HG02884 (cell line): ENCODE data around the gene TRAF7.

Source experiments
- ATAC-seq: cut with Tn5 transposase; IDR thresholded peaks from one replicate; pipeline ENCODE4 v1.9.1; 2021; ENCODE audit warnings: mild to moderate bottlenecking, moderate library complexity; ENCODE audit not compliant: unreplicated experiment

TRAF7 gene

GRCh38 chr16:2147378-2147777, 8.2 kb upstream of the TRAF7 start:
- no peak for ATAC-seq

- ATAC-seq, result no peak
Measured at GRCh38 chr16:2147981-2148671, 7.5 kb upstream of the TRAF7 start, which contains the start of gene RAB26. Gene RAB26, plus strand, starts transcription at chr16:2148625. Its CDS starts 159 bp downstream, at chr16:2148784.

- no peak for ATAC-seq
Measured at GRCh38 chr16:2148714-2149629, 6.6 kb upstream of the TRAF7 start.

- ATAC-seq, result no peak
Measured at GRCh38 chr16:2149630-2150417, 5.8 kb upstream of the TRAF7 start.

GRCh38 chr16:2150418-2151187, 5.0 kb upstream of the TRAF7 start:
- ATAC-seq, result no peak

GRCh38 chr16:2151188-2152091, 4.1 kb upstream of the TRAF7 start:
- no peak for ATAC-seq

GRCh38 chr16:2152695-2153506, 2.7 kb upstream of the TRAF7 start:
- ATAC-seq, result no peak

- ATAC-seq, result no peak
Measured at GRCh38 chr16:2154533-2155090, 970 bp upstream of the TRAF7 start.

- no peak for ATAC-seq
Measured at GRCh38 chr16:2155977-2156848, 631 bp downstream of the TRAF7 start.

GRCh38 chr16:2156849-2157224, 1.3 kb downstream of the TRAF7 start:
- ATAC-seq, result no peak

GRCh38 chr16:2157480-2158261, 2.1 kb downstream of the TRAF7 start:
- no peak for ATAC-seq

GRCh38 chr16:2158262-2158638, 2.7 kb downstream of the TRAF7 start:
- no peak for ATAC-seq

GRCh38 chr16:2159175-2159838, 3.7 kb downstream of the TRAF7 start:
- ATAC-seq, result no peak

- ATAC-seq, result no peak
Measured at GRCh38 chr16:2160915-2161551, 5.5 kb downstream of the TRAF7 start.

GRCh38 chr16:2161911-2162310, 6.3 kb downstream of the TRAF7 start:
- ATAC-seq, result no peak

- ATAC-seq, result no peak
Measured at GRCh38 chr16:2162676-2163118, 7.1 kb downstream of the TRAF7 start.
